Common myeloid progenitor, CD34-positive (primary cell): ENCODE data around the gene SLC19A3.
"Not testable (repeated sequence)": the region's sequence is repeated elsewhere in the genome, so short reads cannot be mapped to it uniquely, and the experiment has no call there.

Experiments
- CTCF ChIA-PET: fragments of 350-600 bp; sonication (Branson Sonifier 250); formaldehyde crosslinking; loops from one replicate; lab custom pipeline; 2021; ENCODE audit warnings: antibody characterized with exemption; lab: Charles Lee
- POLR2A ChIA-PET: fragments of 350-600 bp; sonication (Branson Sonifier 250); formaldehyde crosslinking; loops from one replicate; lab custom pipeline; 2021; ENCODE audit warnings: antibody characterized with exemption; lab: Charles Lee
- DNase-seq, 3 donors: peaks; one replicate each; pipeline versions ENCODE4 v3.0.0 to v3.0.0-alpha.2; 2013
- H3K27ac ChIP-seq, 2 experiments: 1 replicate in 1 of 2; 2 replicates in 1 of 2; pipeline ENCODE4 v1.7.0; 2013; ENCODE audit warnings: inconsistent platforms in 2 of 2, low read length in 2 of 2, mild to moderate bottlenecking in 2 of 2, low read depth in 1 of 2, moderate library complexity in 1 of 2; ENCODE audit not compliant: severe bottlenecking in 2 of 2, insufficient read depth in 1 of 2, poor library complexity in 1 of 2
- H3K27me3 ChIP-seq, 5 experiments: replicated peaks in 2 of 5; 1 replicate in 3 of 5; 2 replicates in 2 of 5; pipeline versions ENCODE4 v1.6.1 to v1.7.0; 2013; ENCODE audit warnings: low read length in 4 of 5, mild to moderate bottlenecking in 2 of 5, moderate library complexity in 2 of 5, inconsistent platforms in 1 of 5; ENCODE audit not compliant: insufficient read depth in 5 of 5, control insufficient read depth in 4 of 5
- H3K36me3 ChIP-seq, 4 experiments: 1 replicate in 2 of 4; 2 replicates in 2 of 4; pipeline versions ENCODE4 v1.6.1 to v1.7.0; 2013; ENCODE audit warnings: low read length in 3 of 4, control low read depth in 1 of 4, mild to moderate bottlenecking in 1 of 4; ENCODE audit not compliant: control insufficient read depth in 4 of 4, insufficient read depth in 4 of 4
- H3K4me1 ChIP-seq, 4 experiments: 1 replicate in 3 of 4; 2 replicates in 1 of 4; pipeline versions ENCODE4 v1.6.1 to v1.7.1; 2013; ENCODE audit warnings: low read length in 3 of 4, mild to moderate bottlenecking in 3 of 4, control low read depth in 1 of 4, inconsistent platforms in 1 of 4, moderate library complexity in 1 of 4; ENCODE audit not compliant: control insufficient read depth in 4 of 4, insufficient read depth in 4 of 4; ENCODE audit errors: control extremely low read depth in 1 of 4
- H3K4me3 ChIP-seq, 7 experiments: 1 replicate in 4 of 7; 2 replicates in 3 of 7; pipeline versions ENCODE4 v1.5.1 to v1.7.0; 2013; ENCODE audit warnings: mild to moderate bottlenecking in 7 of 7, low read length in 6 of 7, moderate library complexity in 6 of 7, inconsistent platforms in 2 of 7, low read depth in 2 of 7, control low read depth in 1 of 7; ENCODE audit not compliant: insufficient read depth in 4 of 7, control insufficient read depth in 1 of 7; ENCODE audit errors: extremely low read depth in 1 of 7
- H3K9me3 ChIP-seq, 5 experiments: 1 replicate in 4 of 5; 2 replicates in 1 of 5; pipeline versions ENCODE4 v1.6.1 to v1.7.1; 2013; ENCODE audit warnings: low read length in 4 of 5, mild to moderate bottlenecking in 2 of 5, inconsistent platforms in 1 of 5, low read depth in 1 of 5, moderate library complexity in 1 of 5; ENCODE audit not compliant: control insufficient read depth in 4 of 5, insufficient read depth in 2 of 5; ENCODE audit errors: control extremely low read depth in 1 of 5
- WGBS: methylation state at CpG from one replicate; pipeline ENCODE4 v1.1.5; 2013; ENCODE audit not compliant: insufficient coverage; 5-methylcytosine and 5-hydroxymethylcytosine counted together

SLC19A3 gene

DNA sequence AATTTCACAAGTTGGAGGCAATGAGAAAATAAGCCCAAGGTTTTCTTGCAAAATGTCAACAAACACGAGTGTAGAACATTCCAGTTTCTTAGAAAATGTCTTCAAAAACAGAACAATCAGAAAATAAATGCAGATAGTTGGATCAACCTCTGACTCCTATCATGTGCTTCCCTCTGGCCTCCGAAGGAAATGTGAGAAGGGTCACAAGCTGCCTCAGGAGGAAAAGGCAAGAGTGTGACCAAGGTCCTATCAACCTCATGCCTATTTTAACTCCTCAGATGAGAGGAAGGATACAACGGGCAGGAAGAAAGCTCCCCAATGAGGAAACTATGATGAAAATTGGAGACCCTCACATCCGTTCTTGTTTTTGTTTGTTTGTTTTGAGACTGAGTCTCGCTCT lies 43.3 kb downstream of the SLC19A3 start:
- POLR2A ChIA-PET = no interaction called here
- CTCF ChIA-PET = no interaction called here
- no peaks in the 10 kb centered on the region for H3K36me3 ChIP-seq
- WGBS = 93% methylated on average over 5 of the region's 5 CpGs
- H3K27me3 ChIP-seq = no peaks in the 10 kb centered on the region
- peaks cover 0 to 3% (median 0%) of the 10 kb centered on the region in 5 experiments for H3K9me3 ChIP-seq
- DNase-seq = no peak
- H3K4me1 ChIP-seq = no peaks in the 10 kb centered on the region
- no peak overlapping the region for H3K27ac ChIP-seq
- H3K4me3 ChIP-seq = no peak overlapping the region

GRCh38 chr2:227673620-227674019 lies 44.2 kb downstream of the SLC19A3 start:
- H3K27me3 ChIP-seq, H3K36me3 ChIP-seq, CTCF ChIA-PET, POLR2A ChIA-PET, H3K27ac ChIP-seq, H3K9me3 ChIP-seq, DNase-seq, H3K4me3 ChIP-seq, H3K4me1 ChIP-seq: not testable (repeated sequence)
- WGBS = 100% methylated on average over 1 of the region's 5 CpGs

DNA sequence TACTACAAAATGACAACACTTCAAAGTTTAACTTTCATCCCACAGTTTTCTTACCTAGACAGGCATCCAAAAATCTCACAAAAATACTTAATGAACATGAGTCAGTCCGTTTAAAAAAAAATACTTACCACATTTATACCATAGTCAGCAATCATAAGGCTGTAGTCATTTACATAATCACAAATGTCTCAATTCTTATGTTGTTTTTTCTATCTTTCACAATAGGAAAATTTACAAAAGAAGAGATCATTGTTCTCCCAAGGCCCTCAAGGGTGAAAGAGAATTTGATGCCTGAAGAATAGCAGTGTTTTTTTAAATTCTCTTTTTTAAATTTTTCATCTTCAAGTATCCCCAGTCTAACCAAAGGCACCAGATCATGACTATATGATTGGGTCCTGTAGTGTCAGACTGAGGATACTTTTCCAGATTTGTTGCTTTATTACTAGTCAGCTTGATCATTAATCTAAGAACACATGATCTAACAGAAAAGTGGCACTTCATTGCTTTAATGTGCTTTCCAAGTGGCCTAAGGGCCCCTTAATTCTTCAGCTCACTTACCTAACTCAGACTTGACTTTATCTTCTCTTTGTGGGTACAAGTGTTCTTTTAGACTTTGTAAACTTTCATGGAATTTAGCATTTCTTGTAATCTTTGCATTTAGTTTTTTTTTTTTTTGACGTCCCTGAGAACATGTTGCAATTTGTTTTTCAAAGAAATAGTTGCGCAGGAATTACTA lies 46.5 kb downstream of the SLC19A3 start:
- POLR2A ChIA-PET = no interaction called here

GRCh38 chr2:227666631-227667170 lies 51.1 kb downstream of the SLC19A3 start, which contains the start of gene SCYGR5:
SCYGR5 (plus strand) TSS chr2:227666804; CDS start chr2:227666804, 0 bp downstream.
- H3K4me1 ChIP-seq, H3K36me3 ChIP-seq, H3K9me3 ChIP-seq, H3K27ac ChIP-seq, H3K27me3 ChIP-seq, DNase-seq, POLR2A ChIA-PET, H3K4me3 ChIP-seq, CTCF ChIA-PET: not testable (repeated sequence)
- WGBS = 98% methylated on average over 6 of the region's 13 CpGs

More for the DNA sequence above, 46.5 kb downstream of the SLC19A3 start:
- Histone ChIP-seq H3K27ac (no peak overlapping the region), H3K4me1 (no peaks in the 10 kb centered on the region), H3K27me3 (no peaks in the 10 kb centered on the region), H3K9me3 (no peaks in the 10 kb centered on the region), H3K36me3 (no peaks in the 10 kb centered on the region), H3K4me3 (no peak overlapping the region)
- no peak for DNase-seq
- CTCF ChIA-PET = no interaction called here
- 100% methylated on average over 2 of the region's 3 CpGs for WGBS

DNA sequence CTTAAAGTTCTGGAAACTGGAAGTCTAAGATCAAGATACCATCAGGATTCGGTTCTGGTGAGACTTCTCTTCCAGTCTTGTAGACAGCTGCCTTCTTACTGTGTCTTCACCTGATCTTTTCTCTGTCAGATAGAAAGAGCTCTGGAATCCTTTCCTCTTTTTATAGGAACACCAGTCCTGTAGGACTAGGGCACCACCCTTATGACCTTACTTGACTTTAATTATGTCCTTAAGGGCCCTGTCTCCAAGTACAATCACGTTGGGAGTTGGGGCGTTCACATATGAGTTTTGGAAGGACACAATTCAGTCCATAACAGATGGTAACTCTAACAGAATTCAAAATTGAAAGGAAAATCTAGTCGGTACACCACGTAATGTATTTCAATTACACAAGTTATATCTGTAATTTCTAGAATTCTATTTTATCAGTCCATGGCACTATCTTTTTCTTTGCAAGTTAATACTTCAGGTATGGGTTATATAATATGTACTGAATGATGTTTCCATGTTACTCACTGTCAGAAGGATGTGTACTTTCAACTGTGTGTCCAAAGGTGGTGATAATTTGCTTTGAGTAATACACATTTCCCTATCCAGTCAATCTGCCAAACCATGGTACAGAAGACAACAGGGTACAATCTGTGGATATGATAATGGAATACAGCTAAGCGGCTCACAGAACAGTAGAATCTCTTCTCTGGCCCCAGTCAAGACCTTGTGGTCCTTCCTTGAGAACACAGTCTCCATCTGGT lies 52.5 kb downstream of the SLC19A3 start:
- no peaks in the 10 kb centered on the region for H3K4me1 ChIP-seq
- WGBS = 97% methylated on average over 3 of the region's 6 CpGs
- ChIA-PET CTCF (no interaction called here), POLR2A (no interaction called here)
- H3K36me3 ChIP-seq = no peaks in the 10 kb centered on the region
- no peak overlapping the region for H3K4me3 ChIP-seq
- no peak overlapping the region for H3K27ac ChIP-seq
- no peaks in the 10 kb centered on the region for H3K9me3 ChIP-seq
- peaks cover 0 to 8% (median 0%) of the 10 kb centered on the region in 5 experiments for H3K27me3 ChIP-seq
- DNase-seq = no peak

DNA sequence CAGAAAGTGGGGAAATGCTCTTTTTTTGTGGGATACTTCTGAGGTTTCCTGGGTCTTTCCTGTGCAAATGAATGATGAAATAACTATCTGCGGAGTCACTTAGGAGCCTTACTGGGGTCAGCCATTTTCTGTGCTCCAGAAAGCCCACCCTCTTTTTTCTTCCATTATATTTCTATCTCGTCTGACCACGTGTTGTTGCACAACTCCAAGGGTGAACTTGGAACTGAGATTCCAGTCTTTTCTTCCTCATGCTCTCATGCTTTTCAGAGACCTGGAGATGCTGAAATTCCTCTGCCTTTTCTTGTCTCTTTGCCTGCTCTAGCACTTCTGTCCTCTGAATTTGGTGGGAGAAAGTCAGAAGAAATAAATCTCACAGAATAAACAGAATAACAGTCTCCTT lies 56.0 kb downstream of the SLC19A3 start:
- H3K27me3 ChIP-seq = peaks cover 0 to 8% (median 0%) of the 10 kb centered on the region in 5 experiments
- H3K4me1 ChIP-seq = no peaks in the 10 kb centered on the region
- no peaks in the 10 kb centered on the region for H3K36me3 ChIP-seq
- ChIA-PET CTCF (no interaction called here), POLR2A (no interaction called here)
- no peak overlapping the region for H3K27ac ChIP-seq
- 68% methylated on average over 3 of the region's 3 CpGs for WGBS
- DNase-seq = no peak
- no peaks in the 10 kb centered on the region for H3K9me3 ChIP-seq
- H3K4me3 ChIP-seq = no peak overlapping the region
